A673 (cell line): ENCODE measurements around the gene OTOG.

Source experiments
- CTCF ChIP-seq: fragments of 300-800, 200-600 bp; sonication (generic); conservative IDR thresholded peaks from 2 replicates; pipeline ENCODE4 v1.5.1; 2017; ENCODE audit warnings: low read depth, mild to moderate bottlenecking, antibody characterized with exemption, low read length, moderate library complexity, mixed read lengths
- EZH2 ChIP-seq: fragments of 200-600 bp; sonication (generic); IDR thresholded peaks from 2 replicates; pipeline ENCODE4 v1.6.1; 2017; ENCODE audit warnings: borderline replicate concordance, low read depth, mild to moderate bottlenecking, mixed read lengths, antibody characterized with exemption, low read length; ENCODE audit not compliant: poor library complexity, severe bottlenecking

GRCh38 chr11:17693531-17693930 is 146.5 kb downstream of the OTOG start:
- TF ChIP-seq CTCF (no peak), EZH2 (no peak)
